Stomach (tissue), 4 donors: ENCODE data around the gene ABCB4.

Experiments
- EP300 ChIP-seq: sonication (generic); formaldehyde crosslinking; IDR thresholded peaks from one replicate; pipeline ENCODE4 v1.6.1; 2017; ENCODE audit warnings: antibody characterized with exemption
- POLR2A ChIP-seq, 4 donors: fragments of 450-650 bp; IDR thresholded peaks; one replicate each; pipeline ENCODE4 v1.6.1; 2016; ENCODE audit warnings: antibody characterized with exemption in 4 of 4, control low read depth in 2 of 4, mild to moderate bottlenecking in 1 of 4, moderate library complexity in 1 of 4
- TF ChIP-seq, protein P1 (sequence below), 7 experiments: fragments of 450-650 bp in 4 of 7; fragments of 200-600 bp in 3 of 7; sonication (generic) in 3 of 7; IDR thresholded peaks; one replicate each; pipeline ENCODE4 v1.5.1; 2016 to 2019; ENCODE audit warnings: antibody characterized with exemption in 7 of 7, control low read depth in 2 of 7, mild to moderate bottlenecking in 1 of 7

DNA sequence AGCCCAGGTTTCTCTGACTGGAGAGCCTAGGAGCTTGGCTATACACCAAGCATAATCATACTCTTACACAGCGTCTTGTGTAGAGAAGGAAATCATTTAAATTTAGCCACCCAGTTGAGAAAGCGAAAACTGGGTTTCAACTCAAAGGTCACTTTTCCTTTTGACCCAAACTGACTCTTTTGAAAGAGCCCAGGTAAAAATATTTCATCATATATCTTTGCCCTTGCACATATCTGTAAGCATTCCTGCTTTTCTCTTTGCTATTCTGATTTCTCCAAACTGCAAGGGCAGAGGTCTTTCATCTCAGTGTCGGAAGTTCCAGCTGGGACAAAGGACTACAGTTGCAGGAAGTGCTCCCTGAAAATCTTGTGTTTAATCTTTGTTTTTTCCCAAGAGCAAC is 22.0 kb upstream of the ABCB4 start:
- TF ChIP-seq, protein P1, sequence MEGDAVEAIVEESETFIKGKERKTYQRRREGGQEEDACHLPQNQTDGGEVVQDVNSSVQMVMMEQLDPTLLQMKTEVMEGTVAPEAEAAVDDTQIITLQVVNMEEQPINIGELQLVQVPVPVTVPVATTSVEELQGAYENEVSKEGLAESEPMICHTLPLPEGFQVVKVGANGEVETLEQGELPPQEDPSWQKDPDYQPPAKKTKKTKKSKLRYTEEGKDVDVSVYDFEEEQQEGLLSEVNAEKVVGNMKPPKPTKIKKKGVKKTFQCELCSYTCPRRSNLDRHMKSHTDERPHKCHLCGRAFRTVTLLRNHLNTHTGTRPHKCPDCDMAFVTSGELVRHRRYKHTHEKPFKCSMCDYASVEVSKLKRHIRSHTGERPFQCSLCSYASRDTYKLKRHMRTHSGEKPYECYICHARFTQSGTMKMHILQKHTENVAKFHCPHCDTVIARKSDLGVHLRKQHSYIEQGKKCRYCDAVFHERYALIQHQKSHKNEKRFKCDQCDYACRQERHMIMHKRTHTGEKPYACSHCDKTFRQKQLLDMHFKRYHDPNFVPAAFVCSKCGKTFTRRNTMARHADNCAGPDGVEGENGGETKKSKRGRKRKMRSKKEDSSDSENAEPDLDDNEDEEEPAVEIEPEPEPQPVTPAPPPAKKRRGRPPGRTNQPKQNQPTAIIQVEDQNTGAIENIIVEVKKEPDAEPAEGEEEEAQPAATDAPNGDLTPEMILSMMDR (IDR thresholded peaks at IDR 0.05): no peak
- TF ChIP-seq EP300: no peak
- no peak for TF ChIP-seq POLR2A (IDR thresholded peaks at IDR 0.05)
